ENCODE data around the gene S1PR2.
"Not testable (repeated sequence)": the region's sequence is repeated elsewhere in the genome, so short reads cannot be mapped to it uniquely, and the experiment has no call there.

S1PR2 gene

GRCh38 chr19:10254244-10254643 is 23.1 kb upstream of the S1PR2 start:
- no peak for DNase-seq

- DNase-seq: no peak
These were observed 21.6 kb upstream of the S1PR2 start for GRCh38 chr19:10252707-10253106.

GRCh38 chr19:10251792-10252694 is 20.9 kb upstream of the S1PR2 start, which contains the start of gene MRPL4:
TSS of gene MRPL4 (plus strand) at chr19:10252214. CDS start at chr19:10252254, 40 bp downstream.
- peak; percentile 99 for DNase-seq

- DNase-seq: no peak
These were observed 15.4 kb upstream of the S1PR2 start for GRCh38 chr19:10246511-10246910.

GRCh38 chr19:10245189-10245939 is 14.2 kb upstream of the S1PR2 start:
- no peak for DNase-seq

- no peak for DNase-seq
These were observed 12.5 kb upstream of the S1PR2 start for GRCh38 chr19:10243606-10244005.

- not testable (repeated sequence) for DNase-seq
These were observed 10.8 kb upstream of the S1PR2 start for GRCh38 chr19:10241826-10242449.

- DNase-seq: peak; percentile 83
These were observed 7.1 kb upstream of the S1PR2 start for GRCh38 chr19:10238172-10238783.

- peak; percentile 14 for DNase-seq
These were observed 6.6 kb upstream of the S1PR2 start for GRCh38 chr19:10237702-10238101.

- not testable (repeated sequence) for DNase-seq
These were observed 4.3 kb upstream of the S1PR2 start for GRCh38 chr19:10235409-10235808.

- no peak for DNase-seq
These were observed 3.9 kb upstream of the S1PR2 start for GRCh38 chr19:10235003-10235402.

GRCh38 chr19:10233946-10234345 is 2.8 kb upstream of the S1PR2 start:
- no peak for DNase-seq

GRCh38 chr19:10231612-10232228 is 589 bp upstream of the S1PR2 start:
- DNase-seq: no peak

- DNase-seq: peak; percentile 54
These were observed 814 bp downstream of the S1PR2 start for GRCh38 chr19:10230173-10230860.

- peak; percentile 49 for DNase-seq
These were observed 2.2 kb downstream of the S1PR2 start for GRCh38 chr19:10228920-10229319.

- no peak for DNase-seq
These were observed 2.7 kb downstream of the S1PR2 start for GRCh38 chr19:10228393-10228792.

- peak; percentile 34 for DNase-seq
These were observed 3.8 kb downstream of the S1PR2 start for GRCh38 chr19:10227026-10227971.

- peak; percentile 93 for DNase-seq
These were observed 4.6 kb downstream of the S1PR2 start for GRCh38 chr19:10226376-10227025.

GRCh38 chr19:10226021-10226375 is 5.1 kb downstream of the S1PR2 start:
- no peak for DNase-seq

GRCh38 chr19:10224337-10224736 is 6.8 kb downstream of the S1PR2 start:
- DNase-seq: no peak

Measured in fibroblast of skin of scalp (primary cell).